ELF-1 (cell line): Measurements from ENCODE around the gene PLCH1.
A peak's percentile ranks its signal among the peaks of the same experiment; 100 is the strongest.
"Not testable (repeated sequence)": the region's sequence is repeated elsewhere in the genome, so short reads cannot be mapped to it uniquely, and the experiment has no call there.

Experiments used
- DNase-seq: peaks from one replicate; pipeline ENCODE4 v3.0.0-alpha.2; 2016; ENCODE audit warnings: low read depth, low spot score

Gene PLCH1

DNA sequence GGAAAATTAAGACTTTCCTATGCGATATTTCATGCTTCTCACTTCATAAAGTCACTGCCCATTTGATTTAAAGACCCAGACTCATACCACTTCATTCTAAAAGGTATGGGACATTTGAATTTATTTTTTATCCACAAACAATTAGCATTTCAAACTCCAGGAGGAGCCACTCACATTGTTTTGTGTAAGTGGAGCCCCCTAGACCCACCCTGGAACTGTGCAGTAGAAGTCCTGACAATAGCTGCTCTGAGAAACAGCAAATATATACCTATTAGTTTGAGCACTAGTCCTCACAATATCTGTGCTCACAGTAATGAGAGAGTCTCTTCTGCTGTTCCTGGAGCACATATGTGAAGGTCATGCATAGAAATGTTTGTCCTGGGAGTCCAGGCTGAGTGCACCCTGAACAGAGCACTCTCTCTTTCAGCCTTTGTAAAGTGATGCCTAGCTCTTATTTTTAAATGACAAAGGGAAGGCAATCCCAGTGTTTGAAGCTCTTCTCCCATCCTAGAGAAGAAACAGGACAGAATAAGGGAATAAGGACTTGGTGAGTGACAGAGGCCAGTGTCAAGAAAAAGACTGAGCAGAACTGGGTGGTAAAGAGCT is 323.9 kb downstream of the PLCH1 start:
- DNase-seq = peak; percentile 45

DNA sequence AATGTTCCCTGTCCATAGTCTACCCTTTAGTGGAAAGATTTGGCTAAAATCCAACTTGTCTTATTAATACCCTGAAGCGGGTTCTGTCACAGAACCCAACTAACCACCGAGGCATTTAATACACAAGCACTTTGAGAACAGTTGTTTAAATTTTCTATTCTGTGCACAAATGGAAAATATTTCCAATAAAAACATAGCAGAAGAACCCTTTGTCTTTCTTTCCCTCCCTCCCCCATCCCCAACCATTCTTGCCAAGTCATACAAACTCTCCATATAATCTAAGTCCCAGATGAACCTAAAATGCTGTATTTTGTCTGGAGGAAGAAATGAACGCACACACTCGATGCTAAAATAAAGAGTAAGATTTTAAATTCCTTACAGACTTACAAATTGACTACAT is 324.5 kb downstream of the PLCH1 start:
- DNase-seq = no peak

DNA sequence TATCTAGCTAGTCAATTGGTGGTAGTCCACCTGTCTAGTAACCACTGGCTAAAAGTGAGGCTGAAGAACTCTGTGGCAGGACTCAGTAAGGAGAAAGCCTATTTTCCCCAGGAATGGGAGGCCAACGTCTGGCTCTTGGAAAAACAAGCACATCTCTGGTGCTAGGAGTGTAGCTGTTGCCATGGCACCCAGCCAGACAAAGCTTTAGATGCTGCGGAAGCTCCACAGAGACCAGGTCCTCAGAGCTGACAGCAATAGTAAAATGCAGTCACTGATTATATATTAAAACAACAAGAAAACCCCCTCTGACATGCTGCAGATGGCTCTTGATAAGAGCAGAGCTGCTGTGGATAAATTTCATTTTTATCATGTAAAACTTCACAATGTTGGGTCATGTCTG is 326.5 kb downstream of the PLCH1 start:
- no peak for DNase-seq

DNA sequence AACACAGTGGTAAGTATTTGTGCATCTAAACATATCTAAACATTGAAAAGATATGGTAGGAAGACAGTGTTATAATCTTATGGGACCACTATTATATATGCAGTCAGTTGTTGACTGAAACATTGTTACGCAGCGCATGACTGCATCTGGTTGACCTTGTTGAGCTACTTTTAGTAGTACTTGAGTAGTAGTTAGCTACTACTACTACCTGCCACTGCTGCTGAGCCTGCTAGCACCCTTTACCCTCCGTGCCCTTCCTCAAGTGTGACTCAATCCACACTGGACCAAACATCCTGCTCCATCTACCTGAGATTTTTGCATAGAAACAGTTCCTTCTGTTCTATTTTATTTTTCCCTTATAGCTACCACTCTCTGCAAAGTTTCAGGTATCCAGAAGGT is 327.8 kb downstream of the PLCH1 start:
- DNase-seq = no peak

DNA sequence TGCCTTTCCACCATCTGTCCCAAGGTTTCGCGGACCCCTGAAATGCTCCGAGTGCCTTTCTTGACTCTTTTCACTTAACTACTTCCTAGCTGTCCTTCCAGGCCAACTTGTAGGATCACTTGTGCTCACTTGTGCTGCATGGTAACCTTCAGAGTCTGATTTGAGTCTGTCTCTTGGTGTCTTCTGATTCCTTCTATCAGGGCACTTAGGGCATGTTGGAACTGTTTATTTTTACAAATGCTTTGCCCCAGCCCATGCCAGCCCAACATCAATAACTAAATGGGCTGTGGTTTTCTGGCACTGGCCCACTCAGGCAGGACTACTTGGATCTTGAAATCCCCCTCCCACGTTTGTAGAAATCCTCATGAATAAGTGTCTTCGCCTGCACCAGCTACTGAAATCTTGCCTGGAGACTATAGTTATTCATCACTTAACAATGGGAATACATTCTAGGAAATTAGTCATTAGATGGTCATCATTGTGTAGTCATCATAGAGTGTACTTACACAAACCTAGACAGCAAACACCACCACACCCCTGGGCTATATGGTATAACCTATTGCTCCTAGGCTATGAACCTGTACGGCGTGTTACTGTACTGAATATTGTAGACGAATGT is 328.3 kb downstream of the PLCH1 start:
- no peak for DNase-seq

DNA sequence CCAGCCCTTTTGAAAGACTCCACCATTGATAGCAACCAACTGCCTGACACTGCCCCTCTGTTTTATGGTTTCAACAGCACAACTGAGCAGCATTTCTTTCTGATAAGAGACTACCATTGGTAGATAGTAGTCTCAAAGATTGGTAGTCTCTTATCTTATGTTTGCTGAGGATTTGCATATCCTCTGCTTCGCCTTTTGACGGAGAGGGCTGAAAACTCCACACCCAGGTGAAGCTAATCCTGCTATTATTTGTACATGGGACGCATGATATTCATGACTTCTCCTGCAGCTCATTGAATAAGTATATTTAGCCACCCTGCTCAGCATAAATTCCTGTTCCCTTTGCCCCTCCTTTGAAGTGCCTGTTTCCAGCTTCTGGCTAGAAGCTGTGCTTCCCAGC is 332.0 kb downstream of the PLCH1 start:
- DNase-seq = peak; percentile 41

DNA sequence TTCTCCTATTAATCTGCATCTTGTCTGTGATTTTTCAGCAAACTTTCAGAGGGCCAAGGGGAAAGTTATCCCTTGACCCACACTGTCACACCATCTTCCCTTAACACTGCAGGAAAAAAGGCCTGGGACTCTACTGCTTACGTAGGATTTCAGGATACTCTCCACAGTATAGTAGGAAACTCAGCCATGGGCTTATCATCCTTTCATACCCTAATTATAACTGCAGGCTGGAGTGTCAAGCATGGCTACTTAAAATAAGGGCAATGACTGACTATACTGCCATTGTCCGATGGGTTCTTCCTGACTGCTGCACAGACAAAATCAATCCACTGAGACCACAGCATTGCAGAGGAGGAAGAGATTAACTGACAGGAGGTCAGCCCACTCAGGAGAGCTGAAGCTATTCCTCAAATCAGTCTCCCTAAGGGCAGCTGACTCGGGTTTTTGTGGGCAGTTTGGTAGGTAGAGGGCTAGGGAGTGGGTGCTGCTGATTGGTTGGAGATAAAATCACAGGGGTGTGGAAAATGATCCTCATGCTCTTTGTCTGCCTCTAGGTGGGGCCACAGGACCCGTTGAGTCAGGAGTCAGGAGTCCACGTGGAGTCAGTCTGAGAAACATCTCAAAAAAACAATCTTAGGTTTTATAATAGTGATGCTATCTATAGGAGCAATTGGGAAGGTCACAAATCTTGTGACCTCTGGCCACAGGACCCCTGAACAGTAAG is 333.2 kb downstream of the PLCH1 start:
- DNase-seq = no peak

DNA sequence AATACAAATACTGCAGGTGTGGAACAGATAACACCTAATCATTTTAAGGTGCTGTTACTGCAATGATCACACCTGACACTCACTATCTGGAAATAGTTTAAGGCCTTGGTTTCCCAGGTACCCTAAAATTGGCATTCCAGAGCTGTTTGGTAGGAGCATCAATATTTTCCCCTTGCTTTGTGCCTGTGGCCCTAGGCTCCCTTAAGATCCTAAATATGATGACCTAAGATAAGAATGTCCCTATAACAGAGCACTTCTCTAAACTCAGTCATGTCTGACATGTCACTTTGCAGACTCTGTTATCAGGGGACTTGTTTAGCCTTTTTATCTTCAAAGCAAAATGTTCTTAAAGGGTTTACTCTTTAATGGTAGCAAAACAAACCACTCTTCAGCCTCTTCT is 335.5 kb downstream of the PLCH1 start:
- DNase-seq = no peak

DNA sequence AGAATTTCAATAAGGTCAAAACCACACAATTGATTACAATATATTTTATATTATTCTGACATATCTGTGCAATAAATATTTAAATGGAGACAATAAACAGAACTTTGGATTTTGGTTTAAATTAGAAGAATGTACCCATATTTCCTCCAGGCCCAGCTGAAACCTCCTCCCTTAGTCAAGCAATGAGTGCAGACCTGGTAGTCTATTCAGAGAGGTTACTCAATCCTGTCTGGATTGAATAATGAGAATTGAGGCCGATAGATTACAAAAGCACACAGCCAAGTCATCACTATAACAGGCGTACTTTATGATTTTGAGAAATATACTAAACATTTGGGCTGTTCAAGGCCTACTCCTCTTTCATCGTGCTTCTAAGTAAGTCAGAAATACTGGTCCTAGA is 336.9 kb downstream of the PLCH1 start:
- DNase-seq = no peak

DNA sequence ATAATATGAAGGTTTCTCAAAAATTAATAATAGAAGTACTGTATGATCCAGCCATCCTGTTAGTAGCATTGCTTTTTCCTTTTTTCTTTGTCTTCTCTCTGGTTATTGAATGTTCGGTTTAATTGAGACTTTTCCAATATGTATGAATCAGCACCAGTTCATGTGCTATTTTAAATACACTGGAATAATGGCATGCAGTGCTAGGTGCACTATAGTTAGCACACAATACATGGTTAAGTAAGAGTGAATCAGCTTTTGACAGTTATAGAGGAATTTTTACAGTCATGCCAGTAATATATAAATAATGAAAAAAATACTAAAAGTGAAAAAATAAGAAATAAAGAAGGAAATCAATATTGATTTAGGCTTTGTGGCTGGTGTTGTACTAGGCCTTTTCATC is 337.5 kb downstream of the PLCH1 start:
- DNase-seq = no peak

DNA sequence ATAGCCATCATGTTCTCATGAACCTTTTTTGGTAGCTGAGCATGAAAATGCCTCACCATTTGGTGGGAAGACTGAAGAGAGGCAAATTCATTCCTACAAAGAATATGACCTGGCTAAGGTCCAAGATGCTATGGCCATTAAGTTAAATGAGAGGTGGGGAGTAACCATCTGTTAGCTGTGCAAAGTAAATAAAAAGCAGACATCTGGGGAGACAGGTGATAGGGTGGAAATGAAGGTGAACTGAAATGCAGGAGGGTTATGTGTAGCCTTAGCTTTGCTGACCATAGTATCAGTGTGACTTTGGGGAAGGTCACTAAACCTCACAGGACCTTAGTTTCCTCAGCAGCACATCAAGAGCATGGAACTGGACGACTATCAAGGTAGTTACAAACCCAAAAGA is 340.4 kb downstream of the PLCH1 start:
- no peak for DNase-seq

DNA sequence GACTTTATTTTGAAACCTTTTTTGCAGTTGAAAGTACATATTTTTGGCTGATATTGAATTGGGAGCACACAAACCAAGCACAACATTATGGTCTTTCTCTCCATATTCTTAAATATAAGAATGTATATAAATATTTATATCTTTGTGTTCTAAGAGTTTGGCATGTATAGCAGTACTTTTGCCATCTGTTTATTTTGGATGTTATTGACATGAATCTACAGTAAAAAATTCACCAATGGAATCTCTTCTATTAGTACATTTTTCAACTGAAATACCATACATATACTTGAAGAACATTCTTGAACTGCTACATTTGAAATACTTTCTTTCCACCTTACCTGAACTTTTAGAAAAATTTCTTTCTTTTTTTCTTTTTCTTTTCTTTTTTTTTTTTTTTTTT is 342.2 kb downstream of the PLCH1 start:
- no peak for DNase-seq

DNA sequence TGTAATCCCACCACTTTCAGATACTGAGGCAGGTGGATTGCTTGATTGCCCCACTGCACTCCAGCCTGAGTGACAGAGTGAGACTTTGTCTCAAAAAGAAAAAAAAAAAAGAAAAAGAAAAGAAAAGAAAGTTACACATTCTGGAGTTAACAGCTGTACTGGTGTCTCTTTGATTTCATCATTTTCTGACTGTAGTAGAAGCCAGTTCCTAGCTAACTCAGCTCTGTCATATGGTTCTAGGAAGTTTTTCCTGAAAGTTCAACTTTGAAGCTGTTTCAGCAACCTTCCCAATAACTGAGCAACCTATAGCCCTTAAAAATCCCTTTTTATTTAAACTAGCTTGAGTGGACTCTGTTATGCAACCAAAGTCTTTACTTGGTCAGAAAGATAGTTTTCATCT is 346.8 kb downstream of the PLCH1 start:
- no peak for DNase-seq

DNA sequence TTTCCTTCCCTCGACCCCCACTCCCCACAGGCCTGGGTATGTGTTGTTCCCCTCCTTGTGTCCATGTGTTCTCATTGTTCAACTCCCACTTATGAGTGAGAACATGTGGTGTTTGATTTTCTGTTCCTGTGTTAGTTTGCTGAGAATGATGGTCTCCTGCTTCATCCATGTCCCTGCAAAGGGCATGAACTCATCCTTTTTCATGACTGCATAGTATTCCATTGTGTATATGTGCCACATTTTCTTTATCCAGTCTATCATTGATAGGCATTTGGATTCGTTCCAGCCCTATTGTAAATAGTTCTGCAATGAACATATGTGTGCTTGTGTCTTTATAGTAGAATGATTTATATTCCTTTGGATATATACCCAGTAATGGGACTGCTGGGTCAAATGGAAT is 350.0 kb downstream of the PLCH1 start:
- DNase-seq = not testable (repeated sequence)

DNA sequence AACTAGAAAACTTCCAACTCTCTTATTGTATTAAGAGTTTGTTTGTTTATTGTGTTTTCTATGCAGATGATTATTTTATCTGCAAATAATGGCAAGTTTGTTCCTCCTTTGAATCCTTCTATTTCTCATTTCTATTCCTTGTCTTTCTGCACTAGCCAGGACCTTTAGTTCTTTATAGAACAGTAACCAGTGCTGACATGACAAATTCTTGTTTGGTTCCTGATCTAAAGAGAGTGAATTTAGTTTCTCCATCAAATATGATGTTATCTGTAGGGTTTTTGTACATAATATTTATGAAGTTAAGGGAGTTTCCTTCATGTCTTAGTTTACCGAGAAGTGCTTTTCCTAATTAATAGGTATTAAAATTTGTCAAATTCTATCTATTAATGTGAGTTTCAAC is 350.6 kb downstream of the PLCH1 start:
- no peak for DNase-seq

DNA sequence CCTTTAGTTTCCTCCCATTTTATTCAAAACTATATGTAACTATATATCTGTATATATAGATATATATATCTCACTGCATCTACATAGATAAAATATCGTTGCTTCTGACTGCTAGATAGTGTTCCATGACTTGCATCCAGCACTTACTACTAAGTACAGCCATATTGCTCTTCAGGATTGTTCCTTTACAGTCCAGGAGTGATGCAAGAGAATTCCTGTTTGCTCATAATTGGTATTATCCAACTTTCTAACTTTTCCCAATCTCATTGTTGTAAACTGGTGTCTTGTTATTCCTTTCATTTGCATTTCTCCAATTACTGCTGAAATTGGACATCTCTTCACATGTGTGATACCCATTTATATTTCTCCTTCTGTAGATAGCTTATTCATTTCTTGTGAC is 351.6 kb downstream of the PLCH1 start:
- DNase-seq = no peak

DNA sequence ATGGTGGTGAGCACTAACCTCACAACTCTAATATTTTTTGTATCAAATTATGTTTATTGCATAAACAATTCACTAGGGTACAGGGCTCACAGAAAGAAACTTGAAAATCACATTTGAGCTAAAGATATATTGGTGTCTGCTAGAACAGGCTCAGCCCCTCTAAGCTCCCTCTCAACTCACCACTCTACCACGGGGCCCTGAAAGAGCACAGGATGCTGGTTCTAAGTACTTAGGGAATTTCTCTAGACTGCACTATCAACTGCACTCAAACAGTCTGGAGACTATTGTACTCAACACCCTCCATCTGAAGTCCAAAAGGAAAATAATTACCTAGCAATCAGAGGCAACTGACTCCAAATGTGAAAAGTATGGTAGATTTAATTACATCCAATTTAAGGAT is 352.7 kb downstream of the PLCH1 start:
- DNase-seq = no peak

DNA sequence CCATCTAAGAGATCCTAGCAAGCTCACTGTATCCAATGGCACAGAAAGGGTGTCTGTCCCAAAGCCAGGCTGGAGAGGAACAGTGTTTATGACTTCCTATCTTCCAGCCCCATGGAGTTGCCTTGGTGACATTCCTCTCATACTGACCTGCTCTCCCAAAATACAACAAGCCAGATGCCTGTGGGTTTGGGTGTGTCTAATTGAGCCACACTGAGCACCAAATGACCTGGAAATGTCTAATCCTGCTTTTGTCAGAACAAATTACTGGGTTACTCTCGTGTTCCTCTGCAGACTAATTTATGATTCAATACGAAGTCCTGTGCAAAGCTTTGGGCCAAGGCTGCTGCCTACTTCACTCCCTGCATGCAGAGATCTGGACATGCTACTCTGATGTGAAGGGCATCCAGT is 353.3 kb downstream of the PLCH1 start:
- DNase-seq = peak; percentile 53

DNA sequence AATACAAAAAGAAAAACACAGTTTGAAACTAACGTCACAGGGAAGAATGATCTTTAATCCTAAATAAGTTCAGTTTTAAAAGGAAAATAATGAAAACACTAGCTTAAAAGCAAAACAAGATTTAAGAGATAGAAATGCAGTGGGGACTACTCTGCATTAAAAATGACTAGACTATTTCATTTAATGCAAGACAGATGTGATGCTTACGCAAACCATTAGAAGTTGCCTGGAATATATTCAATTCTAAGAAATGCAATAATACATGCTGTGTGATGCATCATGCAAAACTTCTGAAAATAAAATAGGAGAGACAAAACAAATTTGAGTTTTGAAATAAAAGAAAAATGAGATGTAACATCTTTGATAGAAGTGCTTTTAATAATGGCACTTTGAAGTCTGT is 353.8 kb downstream of the PLCH1 start:
- DNase-seq = no peak

DNA sequence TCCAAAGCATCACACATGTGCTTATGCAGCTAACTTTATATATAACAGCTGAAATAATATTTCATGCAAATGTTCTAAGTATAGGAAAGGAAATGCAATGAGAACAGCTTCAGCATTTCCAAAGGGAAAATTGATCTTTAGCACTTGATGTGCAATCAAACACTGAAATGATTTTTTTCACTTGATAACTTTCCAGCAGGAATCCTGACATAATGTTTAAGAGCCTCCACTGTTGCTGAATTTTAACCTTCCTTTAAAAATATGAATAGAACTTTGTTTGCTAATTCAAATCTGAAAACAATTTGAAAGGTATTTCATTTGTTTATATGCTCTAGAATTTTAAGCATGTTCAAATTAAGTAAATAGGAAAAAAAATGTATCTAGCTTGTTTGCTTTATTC is 354.5 kb downstream of the PLCH1 start:
- DNase-seq = no peak

DNA sequence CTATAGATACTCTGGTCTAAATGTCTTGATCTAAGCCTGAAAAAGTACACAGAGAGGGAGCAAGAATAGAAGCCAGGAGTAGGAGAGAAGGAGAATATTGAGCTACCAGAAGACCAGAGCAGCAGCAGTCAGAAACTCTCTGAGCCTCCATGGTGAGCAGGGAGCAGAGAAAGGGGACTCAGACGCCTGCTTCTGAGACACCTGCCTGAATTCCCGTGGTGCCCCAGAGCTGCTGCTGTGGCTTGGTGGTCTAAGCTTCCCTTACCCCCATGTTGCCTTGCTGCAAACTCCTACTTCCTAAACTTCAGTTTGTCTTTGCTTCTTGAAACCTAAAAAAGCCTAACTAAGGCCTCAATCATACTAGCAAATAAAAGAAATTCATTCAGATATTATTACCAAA is 356.5 kb downstream of the PLCH1 start:
- DNase-seq = no peak

DNA sequence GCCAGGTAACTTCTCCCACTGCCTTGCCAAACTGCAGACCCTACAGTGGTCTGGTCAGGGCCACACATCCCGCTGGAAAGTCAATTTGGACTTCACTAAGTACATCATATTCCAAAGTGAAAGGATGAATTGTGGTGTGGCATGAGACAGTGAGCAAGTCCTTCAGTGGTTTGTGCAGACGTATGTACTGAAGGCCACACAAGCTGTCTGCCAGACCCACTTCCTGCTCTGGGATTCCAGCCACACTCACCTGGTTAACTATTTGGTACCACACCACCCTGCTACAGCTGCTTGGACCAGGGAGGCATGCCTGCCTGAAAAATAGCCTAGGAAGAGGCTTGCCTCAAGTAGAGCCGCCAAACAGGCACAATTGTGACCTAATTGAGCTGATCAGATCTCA is 357.3 kb downstream of the PLCH1 start:
- no peak for DNase-seq

DNA sequence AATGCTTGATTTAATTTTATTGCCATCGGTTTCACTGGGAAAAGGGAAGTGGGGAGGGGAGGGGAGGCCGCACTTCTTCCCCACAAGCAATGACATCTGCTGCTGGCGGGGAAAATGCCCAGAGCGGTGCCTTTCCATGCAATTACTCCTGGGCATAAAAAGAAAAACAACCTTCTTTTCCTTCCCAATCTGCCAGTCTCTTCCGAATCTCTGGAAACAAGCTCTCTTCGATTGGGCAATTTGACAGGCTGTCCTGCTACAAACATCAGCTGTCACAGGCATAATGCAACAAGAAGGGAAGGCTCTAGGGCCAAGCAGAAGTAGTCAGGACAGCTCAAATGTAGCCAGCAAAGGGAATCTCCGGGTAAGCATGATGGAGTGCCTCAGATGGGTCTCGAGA is 358.0 kb downstream of the PLCH1 start:
- DNase-seq = no peak
